ENCODE results near the gene CACNA2D3. TPM values are rescaled to one million over a fixed set of nuclear protein-coding genes. Genes with fewer than 3 reads are reported as not detected.

The CACNA2D3 gene
- total RNA-seq, 4 donors from 2014 or later = 0.55 to 3.4 (median 1.6) TPM

- Histone ChIP-seq H3K4me1 (no peaks in the 10 kb centered on the region), H3K27me3 (peaks cover 17% of the 10 kb centered on the region), H3K9me3 (no peaks in the 10 kb centered on the region), H3K27ac (no peak overlapping the region), H3K4me3 (no peak overlapping the region), H3K36me3 (no peaks in the 10 kb centered on the region)
- WGBS, 2 donors (ENCODE audit: low coverage in 1 of 2) = 27 to 60% methylated on average over 1 to 6 of the region's 6 CpGs
- intact Hi-C loops (cut with DNase I; ENCODE audit: low total_unique reads) (no loop called here), in situ Hi-C loops (cut with MboI; ENCODE audit: low pct_ligation_motif_present in 1 of 4, low pct_unique_long_range_greater_than_20kb in 1 of 4, low sequenced_read_pairs in 3 of 4) (no loop called here)
- DNase-seq = no peak
- TF ChIP-seq CTCF (IDR thresholded peaks at IDR 0.05) (no peak), POLR2A (IDR thresholded peaks at IDR 0.05) (no peak), EP300 (IDR thresholded peaks at IDR 0.05; ENCODE audit: low read depth) (no peak), POLR2AphosphoS5 (IDR thresholded peaks at IDR 0.05) (no peak)
Measured at GRCh38 chr3:54337846-54338245, 215.5 kb downstream of the CACNA2D3 start.

GRCh38 chr3:54339608-54340007 lies 217.3 kb downstream of the CACNA2D3 start:
- in situ Hi-C loops (cut with MboI; ENCODE audit: low pct_ligation_motif_present in 1 of 4, low pct_unique_long_range_greater_than_20kb in 1 of 4, low sequenced_read_pairs in 3 of 4) = no loop called here
- intact Hi-C loops (cut with DNase I; ENCODE audit: low total_unique reads) = no loop called here
- no peak for DNase-seq

GRCh38 chr3:54341811-54342210 lies 219.5 kb downstream of the CACNA2D3 start:
- no peaks in the 10 kb centered on the region for H3K36me3 ChIP-seq
- H3K9me3 ChIP-seq = no peaks in the 10 kb centered on the region
- no peak overlapping the region for H3K4me3 ChIP-seq
- H3K4me1 ChIP-seq = no peaks in the 10 kb centered on the region
- intact Hi-C loops (cut with DNase I; ENCODE audit: low total_unique reads) (no loop called here), in situ Hi-C loops (cut with MboI; ENCODE audit: low pct_ligation_motif_present in 1 of 4, low pct_unique_long_range_greater_than_20kb in 1 of 4, low sequenced_read_pairs in 3 of 4) (no loop called here)
- 71 to 75% methylated on average over 2 of the region's 2 CpGs for WGBS, 2 donors (ENCODE audit: low coverage in 1 of 2)
- peaks cover 30% of the 10 kb centered on the region for H3K27me3 ChIP-seq
- no peak overlapping the region for H3K27ac ChIP-seq
- DNase-seq = no peak
- no peak for TF ChIP-seq POLR2A (IDR thresholded peaks at IDR 0.05)
- no peak for TF ChIP-seq CTCF (IDR thresholded peaks at IDR 0.05)
- TF ChIP-seq POLR2AphosphoS5 (IDR thresholded peaks at IDR 0.05) = no peak
- no peak for TF ChIP-seq EP300 (IDR thresholded peaks at IDR 0.05; ENCODE audit: low read depth)

More at GRCh38 chr3:54339608-54340007, 217.3 kb downstream of the CACNA2D3 start:
- Histone ChIP-seq H3K4me3 (no peak overlapping the region), H3K27me3 (peaks cover 30% of the 10 kb centered on the region), H3K27ac (no peak overlapping the region), H3K4me1 (no peaks in the 10 kb centered on the region), H3K9me3 (no peaks in the 10 kb centered on the region), H3K36me3 (no peaks in the 10 kb centered on the region)
- 14 to 36% methylated on average over 1 to 2 of the region's 2 CpGs for WGBS, 2 donors (ENCODE audit: low coverage in 1 of 2)
- TF ChIP-seq POLR2AphosphoS5 (IDR thresholded peaks at IDR 0.05) = no peak
- TF ChIP-seq EP300 (IDR thresholded peaks at IDR 0.05; ENCODE audit: low read depth) = no peak
- TF ChIP-seq POLR2A (IDR thresholded peaks at IDR 0.05) = no peak
- TF ChIP-seq CTCF (IDR thresholded peaks at IDR 0.05) = no peak

- no peaks in the 10 kb centered on the region for H3K4me1 ChIP-seq
- intact Hi-C loops (cut with DNase I; ENCODE audit: low total_unique reads) = no loop called here
- H3K36me3 ChIP-seq = no peaks in the 10 kb centered on the region
- no peak for DNase-seq
- H3K27ac ChIP-seq = no peak overlapping the region
- no peaks in the 10 kb centered on the region for H3K9me3 ChIP-seq
- no peak for TF ChIP-seq CTCF (IDR thresholded peaks at IDR 0.05)
- TF ChIP-seq POLR2AphosphoS5 (IDR thresholded peaks at IDR 0.05) = no peak
- no peak for TF ChIP-seq POLR2A (IDR thresholded peaks at IDR 0.05)
- no peak for TF ChIP-seq EP300 (IDR thresholded peaks at IDR 0.05; ENCODE audit: low read depth)
- WGBS, 2 donors (ENCODE audit: low coverage in 1 of 2) = 27% methylated on average over 9 of the region's 9 CpGs; no CpG with 5 or more reads in 1 of the 2 donors
- peaks cover 30% of the 10 kb centered on the region for H3K27me3 ChIP-seq
- no peak overlapping the region for H3K4me3 ChIP-seq
- in situ Hi-C loops (cut with MboI; ENCODE audit: low pct_ligation_motif_present in 1 of 4, low pct_unique_long_range_greater_than_20kb in 1 of 4, low sequenced_read_pairs in 3 of 4) = no loop called here
Measured at GRCh38 chr3:54342676-54343075, 220.3 kb downstream of the CACNA2D3 start.

Data from transverse colon (tissue), 4 donors.